SU-DHL-6 (cell line): ENCODE data around the gene PRDM12.

Experiments used
- CTCF ChIP-seq: fragments of 200-600 bp; sonication (generic); IDR thresholded peaks from one replicate; pipeline ENCODE4 v1.5.1; 2017; ENCODE audit warnings: antibody characterized with exemption, mild to moderate bottlenecking, low read length, moderate library complexity; ENCODE audit not compliant: insufficient read depth, poor library complexity, severe bottlenecking
- EZH2phosphoT487 ChIP-seq: fragments of 200-600 bp; sonication (generic), shearing (Covaris generic); conservative IDR thresholded peaks from 2 replicates; pipeline ENCODE4 v1.6.1; 2018; ENCODE audit warnings: mild to moderate bottlenecking, antibody characterized with exemption, low read length, moderate library complexity, mixed read lengths

GRCh38 chr9:130632081-130632710, 32.2 kb upstream of the PRDM12 start:
- TF ChIP-seq CTCF (no peak), EZH2phosphoT487 (no peak)
